Activated CD4-positive, alpha-beta T cell treated with anti-CD3 and anti-CD28 coated beads, Interleukin-2, amount 10 ng/mL, durations not matched to agents 7 days and 5 days (primary cell): ENCODE data around the gene KAZALD1. TPM values are rescaled to one million over a fixed set of nuclear protein-coding genes. Genes with fewer than 3 reads are reported as not detected.

ENCODE experiments used
- CTCF ChIA-PET: fragments of 350-600 bp; sonication (Branson Sonifier 250); formaldehyde crosslinking; loops from one replicate; lab custom pipeline; 2021; ENCODE audit warnings: antibody characterized with exemption; lab: Charles Lee
- POLR2A ChIA-PET: fragments of 350-600 bp; sonication (Branson Sonifier 250); formaldehyde crosslinking; loops from one replicate; lab custom pipeline; 2021; ENCODE audit warnings: antibody characterized with exemption; lab: Charles Lee
- DNase-seq: peaks from one replicate; pipeline ENCODE4 v3.0.0-alpha.2; 2020
- H3K27ac Mint-ChIP-seq: one replicate; pipeline ENCODE4 v1.8.0; 2021; ENCODE audit warnings: mild to moderate bottlenecking, moderate library complexity, mixed read lengths
- H3K27me3 Mint-ChIP-seq: one replicate; pipeline ENCODE4 v1.8.0; 2021; ENCODE audit warnings: mixed read lengths
- H3K36me3 Mint-ChIP-seq: one replicate; pipeline ENCODE4 v1.8.0; 2021; ENCODE audit warnings: low read depth, mixed read lengths
- H3K4me1 Mint-ChIP-seq: one replicate; pipeline ENCODE4 v1.8.0; 2021; ENCODE audit warnings: mixed read lengths
- H3K4me3 Mint-ChIP-seq: one replicate; pipeline ENCODE4 v1.8.0; 2021; ENCODE audit warnings: mild to moderate bottlenecking, moderate library complexity, mixed read lengths
- H3K9me3 Mint-ChIP-seq: one replicate; pipeline ENCODE4 v1.8.0; 2021; ENCODE audit warnings: mixed read lengths
- total RNA-seq, 2 experiments: library from RNA; stranded (reverse); gene quantifications; one replicate each; pipeline ENCODE4 v1.2.3, GENCODE V29; 2021

The KAZALD1 gene
- total RNA-seq, 2 experiments from 2014 or later, result 0.27 to 0.55 TPM

DNA sequence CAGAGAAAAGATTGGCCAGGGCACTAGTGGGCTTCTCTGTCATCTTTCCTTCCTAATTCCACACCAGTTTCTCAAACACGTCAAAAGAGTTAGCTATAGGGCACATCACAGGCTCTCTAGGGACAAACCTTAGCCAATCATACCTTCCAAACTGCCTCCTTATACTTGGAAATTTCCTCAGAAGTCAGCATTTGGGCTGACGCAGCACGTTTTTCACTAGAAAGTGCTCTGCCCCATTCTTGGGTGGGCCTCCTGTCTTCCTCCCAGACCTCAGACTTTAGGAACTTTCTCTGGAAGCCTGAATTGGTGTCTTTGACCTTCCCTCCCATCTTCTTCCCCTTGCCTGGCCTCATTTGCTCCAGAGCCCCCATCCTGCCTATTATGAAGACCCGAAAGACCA, 19.7 kb upstream of the KAZALD1 start:
- Mint-ChIP-seq H3K9me3 (no peaks in the 10 kb centered on the region), H3K4me1 (peaks cover 33% of the 10 kb centered on the region), H3K27me3 (peaks cover 31% of the 10 kb centered on the region), H3K36me3 (peaks cover 10% of the 10 kb centered on the region), H3K27ac (peak overlapping the region; percentile 85), H3K4me3 (peak overlapping the region; percentile 89)
- CTCF ChIA-PET, result interaction anchor here (1.1 to 3.4 kb wide), 17 partner anchors 9 to 99 kb away, joined by 3 to 39 read pairs (median 10); partner anchors contain the start of genes KAZALD1, PDZD7 and SFXN3
- POLR2A ChIA-PET, result no interaction called here
- DNase-seq, result no peak

- DNase-seq, result peak; percentile 89
- peak overlapping the region; percentile 89 for H3K4me3 Mint-ChIP-seq
- peaks cover 38% of the 10 kb centered on the region for H3K27me3 Mint-ChIP-seq
- peaks cover 33% of the 10 kb centered on the region for H3K4me1 Mint-ChIP-seq
- peak overlapping the region; percentile 85 for H3K27ac Mint-ChIP-seq
- CTCF ChIA-PET, result interaction anchor here (0.6 to 3.4 kb wide), 13 partner anchors 9 to 98 kb away, joined by 3 to 39 read pairs (median 14); partner anchors contain the start of genes KAZALD1, PDZD7 and SFXN3
- POLR2A ChIA-PET, result no interaction called here
- no peaks in the 10 kb centered on the region for H3K9me3 Mint-ChIP-seq
- peaks cover 7% of the 10 kb centered on the region for H3K36me3 Mint-ChIP-seq
Observed at GRCh38 chr10:101042667-101043362, 19.0 kb upstream of the KAZALD1 start.

GRCh38 chr10:101043363-101043707, 18.5 kb upstream of the KAZALD1 start:
- DNase-seq, result no peak
- Mint-ChIP-seq H3K9me3 (no peaks in the 10 kb centered on the region), H3K4me3 (peak overlapping the region; percentile 89), H3K27me3 (peaks cover 43% of the 10 kb centered on the region), H3K36me3 (peaks cover 4% of the 10 kb centered on the region), H3K27ac (no peak overlapping the region), H3K4me1 (peaks cover 34% of the 10 kb centered on the region)
- ChIA-PET CTCF (interaction anchor here (0.6 to 3.4 kb wide), 12 partner anchors 8 to 98 kb away, joined by 3 to 39 read pairs (median 16); partner anchors contain the start of genes KAZALD1, PDZD7 and SFXN3), POLR2A (no interaction called here)

GRCh38 chr10:101044117-101044516, 17.7 kb upstream of the KAZALD1 start:
- Mint-ChIP-seq H3K27me3 (peaks cover 51% of the 10 kb centered on the region), H3K4me1 (peaks cover 37% of the 10 kb centered on the region), H3K9me3 (no peaks in the 10 kb centered on the region), H3K4me3 (no peak overlapping the region), H3K27ac (no peak overlapping the region), H3K36me3 (peaks cover 1% of the 10 kb centered on the region)
- DNase-seq, result no peak
- ChIA-PET CTCF (interaction anchor here (1.8 to 3.4 kb wide), 9 partner anchors 7 to 97 kb away, joined by 10 to 39 read pairs (median 22); partner anchors contain the start of genes KAZALD1, PDZD7 and SFXN3), POLR2A (no interaction called here)

DNA sequence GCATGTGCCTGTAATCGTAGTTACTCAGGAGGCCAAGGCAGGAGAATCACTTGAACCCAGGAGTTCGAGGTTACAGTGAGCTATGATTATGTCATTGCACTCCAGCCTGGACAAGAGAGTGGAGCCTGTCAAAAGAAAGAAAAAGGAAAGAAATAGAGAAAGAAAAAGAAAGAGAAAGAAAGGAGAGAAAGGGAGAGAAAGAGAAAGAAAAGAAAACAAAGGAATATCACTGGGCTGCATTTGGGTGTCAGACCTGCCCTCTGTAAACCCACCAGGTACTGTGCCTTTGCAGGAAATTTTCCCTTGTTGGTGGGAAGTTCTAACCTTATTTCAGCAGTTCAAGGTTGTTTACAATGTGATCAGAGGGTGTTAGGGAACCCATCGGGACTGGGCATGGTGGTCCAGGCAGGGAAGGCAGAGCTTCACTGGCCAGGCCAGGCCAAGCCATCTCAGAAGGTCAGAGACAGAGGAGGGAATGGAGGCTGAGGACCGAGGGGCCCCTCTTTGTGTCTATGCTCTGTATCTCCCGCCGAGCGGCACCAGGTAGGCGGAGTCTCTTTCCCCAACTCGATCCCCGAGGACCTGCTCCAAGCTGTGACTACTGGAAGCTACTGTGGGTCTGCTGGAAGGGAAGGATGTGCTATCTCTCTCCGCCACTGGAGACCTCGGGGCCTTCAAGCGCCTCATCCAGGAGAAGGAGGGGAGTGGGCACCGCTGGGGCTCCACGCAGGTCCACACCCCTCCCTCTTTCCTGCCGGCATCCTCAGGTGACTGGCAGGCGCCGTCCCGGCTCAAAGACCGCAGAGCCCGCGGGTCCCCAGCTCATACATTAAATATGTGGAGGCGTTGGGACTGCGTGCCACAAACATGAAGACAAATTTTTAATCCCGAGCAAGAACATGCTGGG, 15.2 kb upstream of the KAZALD1 start:
- POLR2A ChIA-PET, result no interaction called here

GRCh38 chr10:101047268-101047667, 14.5 kb upstream of the KAZALD1 start:
- H3K4me1 Mint-ChIP-seq, result peaks cover 32% of the 10 kb centered on the region
- no peaks in the 10 kb centered on the region for H3K9me3 Mint-ChIP-seq
- DNase-seq, result no peak
- peaks cover 65% of the 10 kb centered on the region for H3K27me3 Mint-ChIP-seq
- H3K27ac Mint-ChIP-seq, result no peak overlapping the region
- CTCF ChIA-PET, result interaction anchor here (0.8 to 1.5 kb wide), 3 partner anchors 13 to 48 kb away, joined by 3 to 4 read pairs (median 3); partner anchors contain the start of gene LZTS2
- H3K36me3 Mint-ChIP-seq, result peaks cover 1% of the 10 kb centered on the region
- POLR2A ChIA-PET, result no interaction called here
- H3K4me3 Mint-ChIP-seq, result no peak overlapping the region

More for the DNA sequence above, 15.2 kb upstream of the KAZALD1 start:
- Mint-ChIP-seq H3K27ac (no peak overlapping the region), H3K27me3 (peaks cover 65% of the 10 kb centered on the region), H3K4me3 (no peak overlapping the region), H3K4me1 (peaks cover 39% of the 10 kb centered on the region), H3K9me3 (no peaks in the 10 kb centered on the region), H3K36me3 (peaks cover 1% of the 10 kb centered on the region)
- no peak for DNase-seq
- CTCF ChIA-PET, result interaction anchor here (0.8 to 1.5 kb wide), 4 partner anchors 14 to 95 kb away, joined by 3 to 4 read pairs (median 4); partner anchors contain the start of gene LZTS2

- CTCF ChIA-PET, result interaction anchor here (1.5 to 2.4 kb wide), 3 partner anchors 19 to 94 kb away, joined by 4 to 7 read pairs (median 5); no protein-coding TSS in a partner anchor
- H3K36me3 Mint-ChIP-seq, result peaks cover 1% of the 10 kb centered on the region
- H3K4me3 Mint-ChIP-seq, result no peak overlapping the region
- peaks cover 23% of the 10 kb centered on the region for H3K4me1 Mint-ChIP-seq
- no peaks in the 10 kb centered on the region for H3K9me3 Mint-ChIP-seq
- POLR2A ChIA-PET, result no interaction called here
- peaks cover 65% of the 10 kb centered on the region for H3K27me3 Mint-ChIP-seq
- DNase-seq, result no peak
- peak overlapping the region; percentile 46 for H3K27ac Mint-ChIP-seq
Observed at GRCh38 chr10:101047961-101048892, 13.6 kb upstream of the KAZALD1 start.

GRCh38 chr10:101050208-101051069, 11.3 kb upstream of the KAZALD1 start:
- ChIA-PET POLR2A (no interaction called here), CTCF (interaction anchor here (0.6 to 6.8 kb wide), 23 partner anchors 8 to 91 kb away, joined by 3 to 39 read pairs (median 4); partner anchors contain the start of genes KAZALD1, LZTS2, PDZD7 and SFXN3)
- Mint-ChIP-seq H3K27ac (no peak overlapping the region), H3K27me3 (peaks cover 48% of the 10 kb centered on the region), H3K4me1 (peaks cover 22% of the 10 kb centered on the region), H3K4me3 (no peak overlapping the region), H3K36me3 (peaks cover 8% of the 10 kb centered on the region), H3K9me3 (no peaks in the 10 kb centered on the region)
- peak; percentile 79 for DNase-seq

- no peak for DNase-seq
- CTCF ChIA-PET, result interaction anchor here (0.6 to 6.8 kb wide), 8 partner anchors 10 to 491 kb away, joined by 3 to 39 read pairs (median 8); partner anchors contain the start of genes KAZALD1, LZTS2, PDZD7 and SFXN3
- POLR2A ChIA-PET, result no interaction called here
Observed at GRCh38 chr10:101052285-101052684, 9.5 kb upstream of the KAZALD1 start.

GRCh38 chr10:101053516-101053915, 8.3 kb upstream of the KAZALD1 start:
- H3K36me3 Mint-ChIP-seq, result peaks cover 18% of the 10 kb centered on the region
- H3K4me3 Mint-ChIP-seq, result no peak overlapping the region
- ChIA-PET POLR2A (no interaction called here), CTCF (interaction anchor here (6.8 kb wide), 1 partner anchor 15 kb away, joined by 35 read pairs; no protein-coding TSS in a partner anchor)
- H3K9me3 Mint-ChIP-seq, result no peaks in the 10 kb centered on the region
- H3K27ac Mint-ChIP-seq, result no peak overlapping the region
- H3K4me1 Mint-ChIP-seq, result peaks cover 33% of the 10 kb centered on the region
- DNase-seq, result no peak
- H3K27me3 Mint-ChIP-seq, result peaks cover 20% of the 10 kb centered on the region

More at GRCh38 chr10:101052285-101052684, 9.5 kb upstream of the KAZALD1 start:
- peaks cover 32% of the 10 kb centered on the region for H3K27me3 Mint-ChIP-seq
- H3K4me3 Mint-ChIP-seq, result no peak overlapping the region
- H3K27ac Mint-ChIP-seq, result no peak overlapping the region
- no peaks in the 10 kb centered on the region for H3K9me3 Mint-ChIP-seq
- peaks cover 30% of the 10 kb centered on the region for H3K4me1 Mint-ChIP-seq
- peaks cover 17% of the 10 kb centered on the region for H3K36me3 Mint-ChIP-seq

DNA sequence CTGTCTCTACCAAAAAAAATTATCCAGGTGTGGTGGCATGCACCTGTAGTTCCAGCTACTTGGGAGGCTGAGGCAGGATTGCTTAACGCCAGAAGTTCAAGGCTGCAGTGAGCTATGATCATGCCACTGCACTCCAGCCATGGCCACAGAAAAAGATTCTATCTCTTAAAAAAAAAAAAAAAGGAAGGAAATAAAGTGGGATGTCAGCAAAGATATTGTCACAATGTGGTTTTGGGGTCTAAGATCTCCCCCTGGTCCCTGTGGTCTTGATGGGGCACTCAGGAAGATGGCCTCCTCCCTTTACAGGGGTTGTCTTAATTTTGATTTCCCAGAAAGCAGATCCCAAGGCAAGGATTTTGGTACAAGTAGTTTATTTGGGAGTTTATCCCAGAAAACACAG, 7.4 kb upstream of the KAZALD1 start:
- POLR2A ChIA-PET, result no interaction called here
- Mint-ChIP-seq H3K9me3 (no peaks in the 10 kb centered on the region), H3K36me3 (peaks cover 22% of the 10 kb centered on the region), H3K27me3 (peaks cover 11% of the 10 kb centered on the region), H3K27ac (no peak overlapping the region), H3K4me3 (no peak overlapping the region), H3K4me1 (peaks cover 39% of the 10 kb centered on the region)
- CTCF ChIA-PET, result interaction anchor here (1.0 to 6.8 kb wide), 2 partner anchors 13 to 14 kb away, joined by 3 to 35 read pairs; no protein-coding TSS in a partner anchor
- DNase-seq, result no peak
